K562 (cell line): ENCODE results near the gene HOXA9.

ENCODE experiments used
- ATF1 ChIP-seq, 2 experiments: fragments of 450-650 bp in 1 of 2; IDR thresholded peaks; 2 replicates each; pipeline ENCODE4 v1.6.1; 2016; ENCODE audit warnings: missing compliant biosample characterization in 1 of 2, missing genetic modification characterization in 1 of 2
- GABPA ChIP-seq: fragments of 200-800 bp; sonication (Bioruptor generic); conservative IDR thresholded peaks from 2 replicates; pipeline ENCODE4 v1.6.1; 2016; ENCODE audit warnings: low read depth, missing genetic modification characterization, missing compliant biosample characterization
- NFE2L1 ChIP-seq: fragments of 450-650 bp; IDR thresholded peaks from 2 replicates; pipeline ENCODE4 v1.6.1; 2016; ENCODE audit warnings: missing genetic modification characterization, low read depth, mild to moderate bottlenecking, missing compliant biosample characterization, moderate library complexity, borderline replicate concordance
- POLR2A ChIP-seq: fragments of 450-650 bp; conservative IDR thresholded peaks from 2 replicates; pipeline ENCODE4 v1.6.1; 2016
- SREBF2 ChIP-seq: sonication (generic); formaldehyde crosslinking; IDR thresholded peaks from 2 replicates; pipeline ENCODE4 v1.4.0; 2020; ENCODE audit warnings: mild to moderate bottlenecking, missing genetic modification reagents
- ZNF224 ChIP-seq: sonication (generic); formaldehyde crosslinking; IDR thresholded peaks from 2 replicates; pipeline ENCODE4 v1.8.0; 2022; ENCODE audit warnings: mild to moderate bottlenecking, missing genetic modification reagents
- TF ChIP-seq, protein P1 (sequence below), 3 experiments: IDR thresholded peaks in 2 of 3; conservative IDR thresholded peaks in 1 of 3; 2 replicates each; pipeline ENCODE4 v1.5.1; 2011 to 2012; ENCODE audit warnings: low read length in 3 of 3, mild to moderate bottlenecking in 3 of 3, control low read depth in 2 of 3, improper control_type of control experiment in 1 of 3, inconsistent platforms in 1 of 3, low read depth in 1 of 3, mixed read lengths in 1 of 3, moderate library complexity in 1 of 3; ENCODE audit not compliant: insufficient read depth in 2 of 3
- TF ChIP-seq, protein P2 (sequence below), 2 experiments: fragments of 450-650 bp in 1 of 2; sonication (generic) in 1 of 2; formaldehyde crosslinking; conservative IDR thresholded peaks; 2 replicates each; pipeline versions ENCODE4 v1.4.0 to v1.8.1; 2020 to 2022; ENCODE audit warnings: mild to moderate bottlenecking in 1 of 2, missing genetic modification reagents in 1 of 2

DNA sequence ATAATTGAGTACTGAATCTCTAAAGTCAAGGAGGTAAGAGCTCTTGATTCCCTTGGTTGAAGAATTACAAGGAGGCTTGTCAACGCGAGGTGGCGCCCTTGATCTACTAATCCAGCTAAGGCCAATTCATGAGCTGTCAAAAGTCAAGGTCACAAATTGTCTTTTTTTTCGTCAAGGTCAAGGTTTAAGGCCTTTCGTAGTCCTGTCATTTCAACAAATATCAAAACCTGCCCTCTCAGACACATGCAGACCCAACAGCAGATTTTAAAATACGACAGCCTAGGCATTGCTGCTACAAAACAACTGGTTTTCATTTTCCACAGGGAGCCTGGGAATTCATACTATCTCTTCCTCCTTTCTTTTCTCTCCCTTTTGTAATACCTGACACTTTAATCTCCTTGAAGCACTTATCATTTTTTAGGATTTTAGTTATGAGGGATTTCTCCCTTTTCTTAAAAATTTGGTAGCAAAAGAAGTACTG, 31.0 kb upstream of the HOXA9 start:
- TF ChIP-seq GABPA (tag) (no peak), SREBF2 (CRISPR knock-in tag) (no peak), NFE2L1 (tag) (no peak), POLR2A (no peak), ZNF224 (CRISPR knock-in tag) (no peak), ATF1 (CRISPR knock-in tag; IDR thresholded peaks at IDR 0.05) (no peak), ATF1 (tag; IDR thresholded peaks at IDR 0.05) (no peak)
- TF ChIP-seq, protein P1, sequence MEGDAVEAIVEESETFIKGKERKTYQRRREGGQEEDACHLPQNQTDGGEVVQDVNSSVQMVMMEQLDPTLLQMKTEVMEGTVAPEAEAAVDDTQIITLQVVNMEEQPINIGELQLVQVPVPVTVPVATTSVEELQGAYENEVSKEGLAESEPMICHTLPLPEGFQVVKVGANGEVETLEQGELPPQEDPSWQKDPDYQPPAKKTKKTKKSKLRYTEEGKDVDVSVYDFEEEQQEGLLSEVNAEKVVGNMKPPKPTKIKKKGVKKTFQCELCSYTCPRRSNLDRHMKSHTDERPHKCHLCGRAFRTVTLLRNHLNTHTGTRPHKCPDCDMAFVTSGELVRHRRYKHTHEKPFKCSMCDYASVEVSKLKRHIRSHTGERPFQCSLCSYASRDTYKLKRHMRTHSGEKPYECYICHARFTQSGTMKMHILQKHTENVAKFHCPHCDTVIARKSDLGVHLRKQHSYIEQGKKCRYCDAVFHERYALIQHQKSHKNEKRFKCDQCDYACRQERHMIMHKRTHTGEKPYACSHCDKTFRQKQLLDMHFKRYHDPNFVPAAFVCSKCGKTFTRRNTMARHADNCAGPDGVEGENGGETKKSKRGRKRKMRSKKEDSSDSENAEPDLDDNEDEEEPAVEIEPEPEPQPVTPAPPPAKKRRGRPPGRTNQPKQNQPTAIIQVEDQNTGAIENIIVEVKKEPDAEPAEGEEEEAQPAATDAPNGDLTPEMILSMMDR (IDR thresholded peaks at IDR 0.05 in 2 of 3, conservative IDR thresholded peaks at IDR 0.05 in 1 of 3; ENCODE audit: insufficient read depth in 2 of 3, low read depth in 1 of 3, low read length in 3 of 3): peak; percentile 66 to 84 (median 76)
- TF ChIP-seq, protein P2, sequence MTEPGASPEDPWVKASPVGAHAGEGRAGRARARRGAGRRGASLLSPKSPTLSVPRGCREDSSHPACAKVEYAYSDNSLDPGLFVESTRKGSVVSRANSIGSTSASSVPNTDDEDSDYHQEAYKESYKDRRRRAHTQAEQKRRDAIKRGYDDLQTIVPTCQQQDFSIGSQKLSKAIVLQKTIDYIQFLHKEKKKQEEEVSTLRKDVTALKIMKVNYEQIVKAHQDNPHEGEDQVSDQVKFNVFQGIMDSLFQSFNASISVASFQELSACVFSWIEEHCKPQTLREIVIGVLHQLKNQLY (CRISPR knock-in tag; conservative IDR thresholded peaks at IDR 0.05): no peak
